GM15510 (cell line): ENCODE measurements around the gene PNPO.

Experiments
- POLR2A ChIP-seq: IDR thresholded peaks from 3 replicates; pipeline ENCODE4 v1.6.1; 2011; ENCODE audit warnings: borderline replicate concordance; ENCODE audit not compliant: insufficient read length; ENCODE audit errors: extremely low read depth

The PNPO gene

DNA sequence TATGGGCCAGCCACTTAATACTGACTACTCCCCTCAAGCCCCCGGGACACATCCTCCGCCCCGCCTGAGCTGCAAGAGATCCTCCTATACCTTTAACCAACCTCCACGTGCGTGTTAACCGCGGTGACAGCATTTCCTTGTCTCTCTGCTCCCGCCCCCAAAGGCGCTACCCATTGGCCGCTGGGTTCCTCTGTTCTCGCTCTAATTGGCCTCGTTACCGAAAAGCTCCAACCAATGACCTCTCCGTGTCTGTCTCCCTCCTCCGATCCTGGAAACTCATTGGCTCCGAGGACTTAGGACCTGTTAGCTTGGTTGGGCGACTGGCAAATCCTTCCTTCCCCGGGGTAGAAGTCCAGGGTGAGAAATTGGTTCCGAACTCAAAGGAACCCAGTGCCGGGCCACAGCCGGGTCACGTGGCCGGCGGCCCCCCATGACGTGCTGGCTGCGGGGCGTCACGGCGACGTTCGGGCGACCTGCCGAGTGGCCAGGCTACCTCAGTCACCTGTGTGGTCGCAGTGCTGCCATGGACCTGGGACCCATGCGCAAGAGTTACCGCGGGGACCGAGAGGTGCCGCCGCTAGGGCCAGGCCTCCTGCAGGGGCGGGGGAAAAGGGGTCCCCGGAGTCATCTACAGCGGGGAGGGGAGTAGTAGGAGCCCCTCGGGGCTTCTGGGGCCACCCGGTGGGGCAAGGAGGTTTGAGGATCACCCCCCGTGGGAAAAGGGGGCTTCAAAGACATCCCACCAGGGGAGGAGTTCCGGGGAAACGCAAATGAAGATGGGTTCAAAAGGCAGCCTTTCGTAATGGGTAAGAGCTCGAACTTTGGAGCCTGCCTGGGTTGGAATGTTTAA is at the start of gene PNPO:
Gene PNPO, plus strand, starts transcription at position 326 of the 850 bp plus-strand sequence. Its CDS starts 105 bp downstream, at position 431.
- TF ChIP-seq POLR2A, result peak; percentile 67

GRCh38 chr17:47894498-47895346 is 46.6 kb upstream of the PNPO start:
- no peak for TF ChIP-seq POLR2A

GRCh38 chr17:47895347-47895855 is 46.0 kb upstream of the PNPO start:
- peak; percentile 90 for TF ChIP-seq POLR2A

DNA sequence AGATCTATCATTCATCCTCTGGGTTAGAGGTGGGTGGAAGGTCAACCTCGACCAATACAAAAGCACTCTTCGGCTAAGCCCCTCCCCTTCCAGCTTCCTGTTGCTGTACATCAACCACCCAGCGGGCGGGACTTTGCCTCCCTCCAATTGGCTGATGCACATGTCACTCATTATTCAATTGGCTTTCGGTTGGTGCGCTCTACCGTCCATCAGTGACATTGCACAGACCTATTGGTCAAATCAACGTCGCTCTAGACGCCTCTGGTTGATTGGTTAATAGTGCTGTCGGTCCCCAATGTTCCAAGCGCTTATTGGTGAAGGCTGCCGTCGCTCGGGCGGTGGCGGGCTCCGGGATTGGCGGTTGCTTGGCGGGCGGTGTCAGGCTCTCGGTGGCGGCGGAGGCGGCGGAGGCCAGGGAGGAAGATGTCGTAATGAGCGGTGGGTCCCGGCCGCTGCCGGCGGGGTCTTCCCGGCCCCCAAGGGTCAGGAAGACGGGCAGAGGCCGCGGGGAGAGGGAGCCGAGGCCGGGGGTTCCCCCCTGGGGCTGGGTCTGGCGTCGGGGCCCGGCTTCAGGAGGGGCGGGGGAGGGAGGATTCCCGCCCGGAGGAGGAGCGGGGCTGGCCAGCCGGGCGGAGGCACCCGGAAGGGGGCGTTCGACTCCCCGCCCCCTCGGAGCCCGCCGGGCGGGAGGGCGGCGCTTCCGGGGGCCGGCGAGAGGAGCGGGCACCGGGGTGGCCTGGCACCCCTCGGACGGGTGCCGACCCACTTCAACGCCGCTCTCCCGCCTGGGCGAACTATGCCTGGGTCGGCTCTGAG is 45.3 kb upstream of the PNPO start, which contains the start of gene SP2:
Gene SP2, plus strand, starts transcription at position 381 of the 816 bp plus-strand sequence. Its CDS starts 51 bp downstream, at position 432.
- peak; percentile 90 for TF ChIP-seq POLR2A

- no peak for TF ChIP-seq POLR2A
Measured at GRCh38 chr17:47896672-47897490, 44.5 kb upstream of the PNPO start.

GRCh38 chr17:47897561-47897960 is 43.8 kb upstream of the PNPO start:
- no peak for TF ChIP-seq POLR2A

- no peak for TF ChIP-seq POLR2A
Measured at GRCh38 chr17:47898241-47898640, 43.1 kb upstream of the PNPO start.

- TF ChIP-seq POLR2A, result no peak
Measured at GRCh38 chr17:47899643-47900042, 41.7 kb upstream of the PNPO start.

GRCh38 chr17:47901423-47901822 is 39.9 kb upstream of the PNPO start:
- TF ChIP-seq POLR2A, result no peak

DNA sequence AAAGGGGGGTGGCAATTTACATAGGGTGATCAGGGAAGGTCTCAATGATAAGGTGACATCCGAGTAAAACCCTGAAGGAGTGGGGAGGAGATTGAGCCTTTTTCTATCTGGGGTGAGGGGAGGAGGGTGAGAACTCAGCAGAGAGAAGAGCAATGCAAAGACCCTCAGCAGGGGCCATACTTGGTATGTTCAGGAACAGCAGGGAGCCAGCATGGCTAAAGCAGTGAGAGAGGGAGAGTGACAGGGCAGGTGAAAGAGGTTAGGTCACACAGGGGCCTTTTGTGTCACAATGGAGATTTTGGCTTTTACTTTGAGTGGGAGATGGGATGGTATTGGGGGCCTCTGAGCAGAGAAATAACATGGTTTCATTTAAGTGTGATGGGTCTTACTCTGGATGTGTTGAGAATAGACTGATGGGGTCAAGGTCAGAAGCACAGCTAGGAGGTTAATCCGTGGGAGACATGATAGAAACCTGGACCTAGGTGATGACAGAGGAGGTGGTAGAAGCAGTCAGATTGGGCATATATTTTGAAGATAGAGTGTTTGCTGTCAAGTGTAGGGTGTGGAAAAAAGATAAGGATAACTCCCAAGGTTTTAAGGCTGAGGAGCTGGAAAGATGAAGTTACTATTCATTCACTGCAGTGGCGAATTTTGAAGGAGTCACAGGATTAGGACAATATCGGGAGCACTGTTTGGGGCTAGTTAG is 39.2 kb upstream of the PNPO start:
- no peak for TF ChIP-seq POLR2A

DNA sequence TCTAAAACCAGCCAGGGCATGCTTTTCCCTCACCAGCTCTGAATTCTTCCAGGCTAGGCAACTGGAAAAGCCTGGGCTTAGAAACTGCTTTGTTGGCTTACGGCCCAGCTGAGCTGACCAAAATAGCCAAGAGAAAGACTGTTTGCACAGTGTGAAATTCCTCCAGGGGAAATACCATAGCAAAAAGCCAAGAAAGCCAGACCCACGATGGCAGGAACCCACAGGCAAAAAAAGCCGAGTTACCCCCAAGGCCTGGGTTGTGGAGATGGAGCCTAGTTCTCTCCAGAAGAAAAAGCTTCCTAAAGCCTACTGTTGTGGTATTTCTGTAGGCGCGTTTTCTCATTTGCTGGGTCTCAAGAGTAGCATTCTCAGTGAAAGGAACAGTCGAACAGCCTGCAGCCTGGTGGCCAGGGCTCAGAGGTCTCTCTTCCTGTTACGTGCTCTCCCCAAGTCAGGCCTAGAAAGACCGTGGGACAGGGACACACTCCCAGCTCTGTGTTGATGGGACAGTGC is 36.1 kb upstream of the PNPO start:
- TF ChIP-seq POLR2A, result no peak

DNA sequence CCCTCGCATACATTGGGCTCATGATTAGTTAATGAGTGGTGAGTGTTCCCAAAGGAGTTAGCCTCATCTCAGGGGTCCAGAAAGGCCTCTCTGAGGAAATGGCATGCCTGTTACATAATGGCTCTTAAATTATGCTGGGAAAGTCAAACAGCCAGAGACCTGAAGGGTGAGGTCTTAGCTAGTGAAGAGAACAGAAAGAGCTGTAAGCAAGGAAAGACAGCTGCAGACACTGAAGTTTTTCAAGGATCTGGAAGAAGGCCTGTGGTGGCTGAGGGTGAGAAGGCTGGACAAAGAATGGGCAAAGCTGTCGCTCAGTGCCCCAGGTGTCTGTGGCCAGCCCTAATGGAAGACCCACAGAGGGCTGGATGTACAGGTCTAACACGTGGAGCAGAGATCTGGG is 34.9 kb upstream of the PNPO start:
- no peak for TF ChIP-seq POLR2A

DNA sequence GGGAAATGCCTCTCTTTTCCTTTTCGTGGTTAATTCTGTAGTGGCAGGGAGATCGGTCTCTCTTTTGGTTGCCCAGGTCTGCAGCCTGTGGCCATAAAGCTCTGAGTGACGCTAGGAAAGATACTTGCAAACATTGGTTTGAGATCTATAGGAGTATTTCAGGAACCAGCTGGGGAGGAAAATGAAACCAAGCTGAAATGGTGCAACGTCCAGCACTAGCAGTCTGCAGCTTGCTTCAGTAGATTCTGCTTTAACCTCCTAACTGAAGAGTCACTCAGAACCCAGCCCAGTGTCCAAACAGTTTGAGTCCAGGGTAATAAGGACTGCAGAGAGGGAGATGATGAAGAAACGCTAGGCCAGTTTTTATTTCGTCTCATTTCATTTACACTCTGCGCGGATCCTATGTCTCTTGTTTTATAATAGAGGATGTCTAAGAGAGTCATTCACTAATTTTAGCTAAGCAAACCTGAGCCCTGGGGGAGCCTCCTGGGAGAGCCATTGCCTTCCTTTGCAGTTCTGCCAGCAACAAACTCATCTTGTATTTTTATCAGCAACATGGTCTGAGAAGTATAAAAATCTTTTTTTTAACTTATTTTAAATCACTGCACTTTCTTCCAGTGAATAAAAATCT is 33.3 kb upstream of the PNPO start:
- no peak for TF ChIP-seq POLR2A

DNA sequence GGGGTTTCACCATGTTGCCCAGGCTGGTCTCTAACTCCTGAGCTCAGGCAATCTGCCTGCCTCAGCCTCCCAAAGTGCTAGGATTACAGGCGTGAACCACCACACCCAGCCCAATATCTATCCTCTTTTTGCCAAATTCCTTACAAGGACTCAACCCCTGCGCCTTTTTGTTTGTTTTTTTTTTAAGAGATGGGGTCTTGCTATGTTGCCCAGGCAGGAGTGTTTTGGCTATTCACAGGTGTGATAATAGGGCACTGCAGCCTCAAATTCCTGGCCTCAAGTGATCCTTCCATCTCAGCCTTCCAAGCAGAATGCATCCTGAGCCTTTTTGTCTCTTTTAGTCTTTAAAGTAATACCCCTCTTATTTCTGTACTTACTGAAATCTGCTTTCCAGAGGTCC is 28.3 kb upstream of the PNPO start:
- TF ChIP-seq POLR2A, result no peak
